Measurements from ENCODE around the gene PGAP1. TPM values are rescaled to one million over a fixed set of nuclear protein-coding genes. Genes with fewer than 3 reads are reported as not detected.
A peak's percentile ranks its signal among the peaks of the same experiment; 100 is the strongest.

Gene PGAP1, protein sequence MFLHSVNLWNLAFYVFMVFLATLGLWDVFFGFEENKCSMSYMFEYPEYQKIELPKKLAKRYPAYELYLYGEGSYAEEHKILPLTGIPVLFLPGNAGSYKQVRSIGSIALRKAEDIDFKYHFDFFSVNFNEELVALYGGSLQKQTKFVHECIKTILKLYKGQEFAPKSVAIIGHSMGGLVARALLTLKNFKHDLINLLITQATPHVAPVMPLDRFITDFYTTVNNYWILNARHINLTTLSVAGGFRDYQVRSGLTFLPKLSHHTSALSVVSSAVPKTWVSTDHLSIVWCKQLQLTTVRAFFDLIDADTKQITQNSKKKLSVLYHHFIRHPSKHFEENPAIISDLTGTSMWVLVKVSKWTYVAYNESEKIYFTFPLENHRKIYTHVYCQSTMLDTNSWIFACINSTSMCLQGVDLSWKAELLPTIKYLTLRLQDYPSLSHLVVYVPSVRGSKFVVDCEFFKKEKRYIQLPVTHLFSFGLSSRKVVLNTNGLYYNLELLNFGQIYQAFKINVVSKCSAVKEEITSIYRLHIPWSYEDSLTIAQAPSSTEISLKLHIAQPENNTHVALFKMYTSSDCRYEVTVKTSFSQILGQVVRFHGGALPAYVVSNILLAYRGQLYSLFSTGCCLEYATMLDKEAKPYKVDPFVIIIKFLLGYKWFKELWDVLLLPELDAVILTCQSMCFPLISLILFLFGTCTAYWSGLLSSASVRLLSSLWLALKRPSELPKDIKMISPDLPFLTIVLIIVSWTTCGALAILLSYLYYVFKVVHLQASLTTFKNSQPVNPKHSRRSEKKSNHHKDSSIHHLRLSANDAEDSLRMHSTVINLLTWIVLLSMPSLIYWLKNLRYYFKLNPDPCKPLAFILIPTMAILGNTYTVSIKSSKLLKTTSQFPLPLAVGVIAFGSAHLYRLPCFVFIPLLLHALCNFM
- polyA plus RNA-seq (2013, experiment 1 of 2) = 22.8 TPM
- 19.8 TPM for polyA plus RNA-seq (2013, experiment 2 of 2)

DNA sequence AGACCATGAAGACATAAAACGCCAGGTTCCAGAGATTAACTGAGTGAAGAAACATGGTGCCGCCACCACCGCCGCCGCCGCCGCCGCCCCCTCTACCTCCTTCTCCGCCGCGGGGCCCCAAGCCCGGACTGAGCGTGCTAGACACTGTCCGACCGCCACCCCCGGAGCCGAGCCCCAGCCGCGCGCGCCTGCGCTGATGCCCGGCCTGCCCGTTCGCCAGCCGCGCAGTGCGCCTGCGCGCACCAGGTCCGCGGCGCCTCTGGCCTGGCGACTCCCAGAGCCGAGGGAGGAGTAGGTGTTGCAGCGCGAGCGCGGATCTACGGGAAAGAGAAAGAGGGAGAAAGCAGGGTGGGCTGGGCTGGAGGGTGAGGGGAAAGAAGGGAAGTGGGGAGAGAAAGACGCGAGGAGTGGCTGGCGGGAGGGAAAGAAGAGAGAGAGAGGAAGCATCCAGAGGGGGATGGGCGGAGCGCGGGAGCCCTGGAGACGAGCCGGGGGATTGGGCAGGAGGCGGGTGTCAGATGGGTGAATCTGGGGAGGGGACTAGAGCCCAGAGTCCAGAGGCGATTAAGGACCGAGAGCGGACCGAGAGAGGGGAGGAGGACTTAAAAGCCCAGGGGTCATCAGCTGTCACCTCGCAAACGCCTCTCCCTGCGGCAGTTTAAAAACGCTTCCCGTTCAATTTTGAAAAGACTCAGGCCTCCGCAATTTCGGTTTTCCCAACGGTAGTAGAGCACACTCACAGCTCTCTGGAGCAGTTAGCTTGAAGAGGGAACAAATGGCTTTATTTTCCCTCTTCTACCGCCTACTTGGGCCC, at the start of gene PGAP1:
PGAP1 (minus strand) TSS at position 146 of the 814 bp plus-strand sequence; CDS start at position 55, 91 bp downstream.
- Histone ChIP-seq H3K36me3 (ENCODE audit: control insufficient read depth, insufficient read depth, low read length) (no peaks in the 10 kb centered on the region), H3K4me3 (ENCODE audit: extremely low read depth, insufficient read depth, low read length, poor library complexity, severe bottlenecking) (peak within 1 kb of the TSS; percentile 97), H3K27ac (ENCODE audit: low read depth, low read length, severe bottlenecking) (peak within 1 kb of the TSS; percentile 91), H3K4me1 (ENCODE audit: control insufficient read depth, insufficient read depth, low read length, poor library complexity, severe bottlenecking) (peaks cover 6% of the 10 kb centered on the region), H3K9me3 (ENCODE audit: control insufficient read depth, low read length) (no peaks in the 10 kb centered on the region)
- 0 to 1% methylated on average over 36 to 37 of the region's 62 CpGs for WGBS, 2 experiments (ENCODE audit: insufficient coverage in 2 of 2)

DNA sequence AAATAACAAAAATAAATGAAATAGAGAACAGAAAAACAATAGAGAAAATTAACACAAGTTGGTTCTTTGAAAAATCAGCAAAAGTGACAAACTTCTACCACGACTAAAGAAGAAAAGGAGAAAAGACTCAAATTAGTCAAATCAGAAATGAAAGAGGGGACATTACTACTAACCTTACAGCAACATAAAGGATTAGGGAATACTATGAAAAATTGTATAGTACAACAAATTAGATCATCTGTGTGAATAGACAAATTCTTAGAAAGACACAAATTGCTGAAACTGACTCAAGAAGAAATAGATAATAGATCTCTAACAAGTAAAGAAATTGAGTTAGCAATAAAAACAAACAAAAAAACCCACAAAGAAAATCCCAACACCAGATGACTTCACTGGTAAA, 48.5 kb upstream of the PGAP1 start:
- Histone ChIP-seq H3K4me1 (ENCODE audit: control insufficient read depth, insufficient read depth, low read length, poor library complexity, severe bottlenecking) (no peaks in the 10 kb centered on the region), H3K9me3 (ENCODE audit: control insufficient read depth, low read length) (no peaks in the 10 kb centered on the region), H3K27ac (ENCODE audit: low read depth, low read length, severe bottlenecking) (no peak overlapping the region), H3K36me3 (ENCODE audit: control insufficient read depth, insufficient read depth, low read length) (no peaks in the 10 kb centered on the region), H3K4me3 (ENCODE audit: extremely low read depth, insufficient read depth, low read length, poor library complexity, severe bottlenecking) (no peak overlapping the region)
- WGBS, 2 experiments (ENCODE audit: insufficient coverage in 2 of 2) = no CpG with 5 or more reads among the region's 1 CpG

DNA sequence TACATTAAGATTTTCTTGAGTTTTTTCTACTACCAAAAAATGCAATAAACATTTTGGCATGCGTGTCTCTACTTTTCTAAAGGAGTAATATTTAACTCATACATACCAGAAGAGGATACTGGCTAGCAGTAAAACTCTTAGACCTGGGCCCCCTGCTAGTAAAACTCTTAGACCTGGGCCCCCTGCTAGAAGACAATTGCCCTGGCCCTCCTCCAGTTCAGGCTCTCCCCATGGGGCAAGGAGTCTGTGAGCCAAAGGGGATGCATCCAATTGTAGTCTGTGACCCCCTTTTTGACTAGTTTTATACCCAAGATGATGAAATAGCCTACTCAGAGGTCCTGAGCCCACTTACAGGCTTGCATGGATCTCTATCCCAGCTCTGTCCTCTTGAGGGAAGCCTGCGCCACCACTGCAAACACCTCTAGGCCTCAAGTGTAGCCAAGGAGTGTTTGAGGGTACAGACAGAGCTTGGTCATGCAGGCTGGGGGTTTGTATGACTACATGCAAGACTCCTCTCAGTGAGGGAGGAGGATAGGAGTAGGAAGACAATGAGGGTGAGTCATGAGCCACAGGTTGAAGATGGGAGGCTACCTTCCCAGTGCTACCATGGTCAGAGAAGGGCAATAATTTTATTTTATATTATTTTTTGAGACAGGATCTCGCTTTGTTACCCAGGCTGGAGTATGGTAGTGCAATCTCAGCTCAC, 45.2 kb upstream of the PGAP1 start:
- Histone ChIP-seq H3K36me3 (ENCODE audit: control insufficient read depth, insufficient read depth, low read length) (no peaks in the 10 kb centered on the region), H3K27ac (ENCODE audit: low read depth, low read length, severe bottlenecking) (no peak overlapping the region), H3K4me3 (ENCODE audit: extremely low read depth, insufficient read depth, low read length, poor library complexity, severe bottlenecking) (no peak overlapping the region), H3K9me3 (ENCODE audit: control insufficient read depth, low read length) (no peaks in the 10 kb centered on the region), H3K4me1 (ENCODE audit: control insufficient read depth, insufficient read depth, low read length, poor library complexity, severe bottlenecking) (no peaks in the 10 kb centered on the region)
- WGBS, 2 experiments (ENCODE audit: insufficient coverage in 2 of 2) = 100% methylated on average over 1 to 2 of the region's 3 CpGs

DNA sequence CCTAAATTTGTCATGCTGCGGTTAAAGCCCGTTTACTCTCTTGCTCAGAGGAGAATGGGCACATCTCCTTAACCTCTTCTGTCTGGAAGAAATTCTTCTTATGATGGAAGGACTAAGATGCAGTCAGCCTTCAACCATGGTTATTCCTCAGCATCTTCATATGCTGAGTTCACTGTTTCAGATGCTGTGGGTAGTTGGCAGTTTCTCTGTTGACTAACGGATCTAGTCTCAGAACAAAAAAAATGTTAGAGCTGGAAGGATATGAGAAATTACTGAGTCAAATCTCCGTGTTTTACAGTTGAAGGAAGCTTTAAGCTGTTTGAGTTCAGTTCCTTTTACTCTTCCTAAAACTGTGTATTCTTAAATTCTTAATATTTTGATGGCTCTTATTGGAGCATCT, 43.6 kb upstream of the PGAP1 start:
- no peaks in the 10 kb centered on the region for H3K9me3 ChIP-seq (ENCODE audit: control insufficient read depth, low read length)
- H3K36me3 ChIP-seq (ENCODE audit: control insufficient read depth, insufficient read depth, low read length) = no peaks in the 10 kb centered on the region
- 100% methylated on average over 2 of the region's 4 CpGs; no CpG with 5 or more reads in 1 of the 2 experiments for WGBS, 2 experiments (ENCODE audit: insufficient coverage in 2 of 2)
- H3K4me1 ChIP-seq (ENCODE audit: control insufficient read depth, insufficient read depth, low read length, poor library complexity, severe bottlenecking) = no peaks in the 10 kb centered on the region
- no peak overlapping the region for H3K27ac ChIP-seq (ENCODE audit: low read depth, low read length, severe bottlenecking)
- H3K4me3 ChIP-seq (ENCODE audit: extremely low read depth, insufficient read depth, low read length, poor library complexity, severe bottlenecking) = no peak overlapping the region

DNA sequence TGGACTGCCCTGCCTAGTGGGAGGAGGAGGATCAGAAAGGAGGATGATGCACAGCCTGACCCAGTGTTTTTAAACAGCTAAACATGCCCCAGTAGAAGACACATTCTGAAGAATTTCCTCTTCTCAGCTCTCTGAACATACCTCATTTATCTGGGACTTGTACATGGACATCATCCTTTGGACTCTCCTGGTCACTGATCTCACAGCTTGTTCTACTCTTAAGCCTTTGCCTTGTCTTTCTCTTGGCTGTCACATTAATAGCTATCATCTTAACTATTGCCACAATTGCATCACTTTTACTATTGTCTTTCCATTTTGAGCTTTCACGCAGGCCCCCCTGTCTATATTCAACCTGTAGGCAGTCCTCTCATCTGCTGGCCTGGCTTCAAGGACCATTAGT, 42.0 kb upstream of the PGAP1 start:
- Histone ChIP-seq H3K27ac (ENCODE audit: low read depth, low read length, severe bottlenecking) (no peak overlapping the region), H3K36me3 (ENCODE audit: control insufficient read depth, insufficient read depth, low read length) (no peaks in the 10 kb centered on the region), H3K4me1 (ENCODE audit: control insufficient read depth, insufficient read depth, low read length, poor library complexity, severe bottlenecking) (no peaks in the 10 kb centered on the region), H3K4me3 (ENCODE audit: extremely low read depth, insufficient read depth, low read length, poor library complexity, severe bottlenecking) (no peak overlapping the region), H3K9me3 (ENCODE audit: control insufficient read depth, low read length) (no peaks in the 10 kb centered on the region)
- 100% methylated on average over 1 of the region's 1 CpG for WGBS, 2 experiments (ENCODE audit: insufficient coverage in 2 of 2)

DNA sequence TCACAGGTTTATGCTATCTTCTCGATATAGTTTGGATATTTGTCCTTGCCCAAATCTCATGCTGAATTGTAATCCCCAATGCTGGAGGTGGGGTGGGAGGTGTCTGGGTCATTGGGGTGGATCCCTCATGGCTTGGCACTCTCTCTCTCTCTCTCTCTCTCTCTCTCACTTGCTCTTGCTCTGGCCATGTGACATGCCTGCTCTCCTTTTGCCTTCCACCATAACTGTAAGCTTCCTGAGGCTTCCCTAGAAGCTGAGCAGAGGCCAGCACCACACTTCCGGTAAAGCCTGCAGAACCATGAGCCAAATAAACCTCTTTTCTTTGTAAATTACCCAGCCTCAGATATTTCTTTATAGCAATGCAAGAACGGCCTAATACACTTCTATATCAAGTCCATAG, 41.3 kb upstream of the PGAP1 start:
- H3K9me3 ChIP-seq (ENCODE audit: control insufficient read depth, low read length) = no peaks in the 10 kb centered on the region
- H3K36me3 ChIP-seq (ENCODE audit: control insufficient read depth, insufficient read depth, low read length) = no peaks in the 10 kb centered on the region
- 100% methylated on average over 1 of the region's 3 CpGs for WGBS, 2 experiments (ENCODE audit: insufficient coverage in 2 of 2)
- H3K27ac ChIP-seq (ENCODE audit: low read depth, low read length, severe bottlenecking) = no peak overlapping the region
- no peak overlapping the region for H3K4me3 ChIP-seq (ENCODE audit: extremely low read depth, insufficient read depth, low read length, poor library complexity, severe bottlenecking)
- no peaks in the 10 kb centered on the region for H3K4me1 ChIP-seq (ENCODE audit: control insufficient read depth, insufficient read depth, low read length, poor library complexity, severe bottlenecking)

DNA sequence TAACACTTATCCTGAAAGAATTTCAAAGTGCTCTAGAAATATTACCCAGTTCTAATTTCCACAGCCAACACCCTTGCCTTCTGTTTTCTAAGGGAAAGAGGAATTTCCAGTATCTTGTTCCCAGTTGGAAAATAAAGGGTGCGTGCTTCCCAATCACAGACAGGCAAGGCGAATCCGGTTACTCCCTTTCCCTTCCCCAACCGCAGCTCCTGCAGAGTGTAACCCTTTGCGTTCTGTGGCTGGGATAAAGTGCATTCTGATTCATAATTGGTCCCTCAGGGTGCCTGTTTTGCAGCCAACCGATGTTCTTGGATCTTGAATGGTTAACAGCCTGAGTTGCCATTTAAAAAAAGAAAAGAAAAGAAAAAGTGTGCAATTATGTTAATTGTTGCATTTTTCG, 40.6 kb upstream of the PGAP1 start:
- no peaks in the 10 kb centered on the region for H3K9me3 ChIP-seq (ENCODE audit: control insufficient read depth, low read length)
- no peaks in the 10 kb centered on the region for H3K4me1 ChIP-seq (ENCODE audit: control insufficient read depth, insufficient read depth, low read length, poor library complexity, severe bottlenecking)
- WGBS, 2 experiments (ENCODE audit: insufficient coverage in 2 of 2) = 31 to 45% methylated on average over 3 to 6 of the region's 7 CpGs
- no peaks in the 10 kb centered on the region for H3K36me3 ChIP-seq (ENCODE audit: control insufficient read depth, insufficient read depth, low read length)
- no peak overlapping the region for H3K27ac ChIP-seq (ENCODE audit: low read depth, low read length, severe bottlenecking)
- no peak overlapping the region for H3K4me3 ChIP-seq (ENCODE audit: extremely low read depth, insufficient read depth, low read length, poor library complexity, severe bottlenecking)

DNA sequence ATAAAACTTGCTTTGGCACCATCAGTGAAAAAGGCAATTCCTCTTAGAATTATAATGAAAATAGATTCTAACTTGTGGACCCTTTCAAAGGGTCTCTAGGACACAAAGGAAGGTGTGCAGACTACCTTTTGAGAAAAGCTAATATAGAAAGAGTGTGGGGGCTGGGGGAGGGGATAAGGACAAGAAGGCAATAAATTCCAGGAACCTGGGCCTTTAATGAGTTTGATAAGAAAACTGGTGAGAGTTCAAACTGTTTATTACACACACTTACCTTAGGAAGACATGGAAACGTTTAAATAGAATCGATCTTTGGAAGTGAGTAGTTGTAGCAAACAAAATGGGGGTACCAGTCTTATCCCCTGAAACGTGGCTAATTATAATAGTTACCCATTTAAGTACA, 39.6 kb upstream of the PGAP1 start:
- no peaks in the 10 kb centered on the region for H3K4me1 ChIP-seq (ENCODE audit: control insufficient read depth, insufficient read depth, low read length, poor library complexity, severe bottlenecking)
- WGBS, 2 experiments (ENCODE audit: insufficient coverage in 2 of 2) = no CpG with 5 or more reads among the region's 3 CpGs
- H3K9me3 ChIP-seq (ENCODE audit: control insufficient read depth, low read length) = no peaks in the 10 kb centered on the region
- no peak overlapping the region for H3K4me3 ChIP-seq (ENCODE audit: extremely low read depth, insufficient read depth, low read length, poor library complexity, severe bottlenecking)
- no peaks in the 10 kb centered on the region for H3K36me3 ChIP-seq (ENCODE audit: control insufficient read depth, insufficient read depth, low read length)
- no peak overlapping the region for H3K27ac ChIP-seq (ENCODE audit: low read depth, low read length, severe bottlenecking)

DNA sequence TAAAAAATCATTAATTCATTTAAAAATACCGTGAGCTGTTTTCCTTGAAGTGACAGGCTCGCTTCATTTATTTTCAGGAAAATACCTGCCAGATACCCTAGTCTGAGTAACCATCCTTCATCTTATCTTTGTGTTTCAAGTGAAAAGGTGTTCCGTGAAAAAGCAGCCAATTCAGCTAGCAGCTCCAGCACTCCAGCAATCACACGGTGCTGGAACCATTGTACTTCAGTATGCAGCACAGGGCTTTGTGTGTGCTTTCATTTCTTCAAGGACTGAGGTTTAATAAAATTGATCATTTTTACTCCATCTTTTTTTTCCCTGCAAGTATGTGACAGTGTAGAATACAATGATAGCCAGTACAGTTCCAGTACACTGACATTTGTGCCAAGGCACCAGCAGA, 39.1 kb upstream of the PGAP1 start:
- Histone ChIP-seq H3K4me3 (ENCODE audit: extremely low read depth, insufficient read depth, low read length, poor library complexity, severe bottlenecking) (no peak overlapping the region), H3K4me1 (ENCODE audit: control insufficient read depth, insufficient read depth, low read length, poor library complexity, severe bottlenecking) (no peaks in the 10 kb centered on the region), H3K36me3 (ENCODE audit: control insufficient read depth, insufficient read depth, low read length) (no peaks in the 10 kb centered on the region), H3K27ac (ENCODE audit: low read depth, low read length, severe bottlenecking) (no peak overlapping the region), H3K9me3 (ENCODE audit: control insufficient read depth, low read length) (no peaks in the 10 kb centered on the region)
- WGBS, 2 experiments (ENCODE audit: insufficient coverage in 2 of 2) = 86 to 100% methylated on average over 1 to 3 of the region's 4 CpGs

DNA sequence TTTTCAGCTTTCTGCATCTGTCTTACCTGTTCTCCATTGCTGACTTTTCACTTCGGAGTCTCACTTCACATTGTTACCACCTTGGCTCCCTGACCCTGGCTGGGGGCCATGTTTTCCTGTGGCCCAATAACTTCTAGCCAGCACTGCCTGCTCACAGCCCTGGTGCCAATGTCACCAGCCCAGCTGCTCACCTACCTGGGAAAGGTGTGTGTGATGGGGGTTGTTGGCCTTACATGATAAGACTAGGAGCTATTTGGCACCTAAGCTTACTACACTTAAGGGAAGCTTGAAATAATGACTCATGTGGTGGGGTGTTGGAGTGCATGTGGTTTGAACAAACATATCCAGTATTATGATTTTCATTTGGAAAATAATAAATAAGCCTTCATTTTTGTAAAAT, 37.5 kb upstream of the PGAP1 start:
- H3K27ac ChIP-seq (ENCODE audit: low read depth, low read length, severe bottlenecking) = no peak overlapping the region
- no peaks in the 10 kb centered on the region for H3K9me3 ChIP-seq (ENCODE audit: control insufficient read depth, low read length)
- no peak overlapping the region for H3K4me3 ChIP-seq (ENCODE audit: extremely low read depth, insufficient read depth, low read length, poor library complexity, severe bottlenecking)
- WGBS, 2 experiments (ENCODE audit: insufficient coverage in 2 of 2) = no CpG with 5 or more reads among the region's 1 CpG
- no peaks in the 10 kb centered on the region for H3K4me1 ChIP-seq (ENCODE audit: control insufficient read depth, insufficient read depth, low read length, poor library complexity, severe bottlenecking)
- no peaks in the 10 kb centered on the region for H3K36me3 ChIP-seq (ENCODE audit: control insufficient read depth, insufficient read depth, low read length)

All from mesodermal cell (in vitro differentiated cells).